Left lung (tissue), 10 donors: ENCODE data around the gene SMC6. TPM values are rescaled to one million over a fixed set of nuclear protein-coding genes. Genes with fewer than 3 reads are reported as not detected.

ENCODE experiments used
- ATAC-seq: fragments of 200-7000 bp; cut with Tn5 transposase; one replicate; pipeline ENCODE4 v1.9.1; 2020; ENCODE audit warnings: moderate library complexity
- DNase-seq, 4 donors: peaks; one replicate each; pipeline ENCODE4 v3.0.0-alpha.2; 2013 to 2020
- H3K27ac ChIP-seq, 2 donors: fragments of 200-600 bp; sonication (generic) in 1 of 2; one replicate each; pipeline versions ENCODE4 v1.5.0 to v1.8.0; 2020 to 2021
- H3K27me3 ChIP-seq, 2 donors: fragments of 200-600 bp; sonication (generic) in 1 of 2; one replicate each; pipeline versions ENCODE4 v1.5.0 to v1.8.0; 2020 to 2021
- H3K36me3 ChIP-seq, 2 donors: fragments of 200-600 bp; sonication (generic) in 1 of 2; one replicate each; pipeline versions ENCODE4 v1.5.0 to v1.8.0; 2020 to 2021
- H3K4me1 ChIP-seq, 2 donors: fragments of 200-600 bp; one replicate each; pipeline ENCODE4 v1.8.0; 2021
- H3K4me3 ChIP-seq, 2 donors: fragments of 200-600 bp; sonication (generic) in 1 of 2; one replicate each; pipeline versions ENCODE4 v1.5.0 to v1.8.0; 2020 to 2021; ENCODE audit warnings: mild to moderate bottlenecking in 1 of 2
- H3K9me3 ChIP-seq, 2 donors: fragments of 200-600 bp; sonication (generic) in 1 of 2; one replicate each; pipeline versions ENCODE4 v1.5.0 to v1.8.0; 2020 to 2021
- intact Hi-C, 2 donors: fragments of 100-400 bp; cut with DNase I; formaldehyde crosslinking; loops; one replicate each; pipeline versions ENCODE4 v1.11.2 to v1.14.2; 2022
- polyA plus RNA-seq, 6 donors: library from polyadenylated mRNA; unstranded; fragments of 120-200 nt; gene quantifications; one replicate each; pipeline ENCODE4 v1.2.1, GENCODE V29; 2013; ENCODE audit not compliant: insufficient read length in 6 of 6
- total RNA-seq, 2 donors: library from RNA; stranded (reverse); fragmentation: NEBNext Ultra II Directional; extraction: Animal tissue kit (Norgen Biotek cat#: 25700); gene quantifications; one replicate each; pipeline ENCODE4 v1.2.1, GENCODE V29; 2021
- TF ChIP-seq, protein P1 (sequence below), 2 donors: fragments of 200-600 bp; sonication (generic) in 1 of 2; IDR thresholded peaks; one replicate each; pipeline versions ENCODE4 v1.5.0 to v1.8.0; 2021; ENCODE audit warnings: antibody characterized with exemption in 2 of 2
- donor health status: DM: no; HTN: yes; CAD: no.
- donor health status: DM: no; HTN: no; CAD: no.

The SMC6 gene
- total and polyA plus RNA-seq, 8 donors: 18.5 to 68.3 (median 52.8) TPM

DNA sequence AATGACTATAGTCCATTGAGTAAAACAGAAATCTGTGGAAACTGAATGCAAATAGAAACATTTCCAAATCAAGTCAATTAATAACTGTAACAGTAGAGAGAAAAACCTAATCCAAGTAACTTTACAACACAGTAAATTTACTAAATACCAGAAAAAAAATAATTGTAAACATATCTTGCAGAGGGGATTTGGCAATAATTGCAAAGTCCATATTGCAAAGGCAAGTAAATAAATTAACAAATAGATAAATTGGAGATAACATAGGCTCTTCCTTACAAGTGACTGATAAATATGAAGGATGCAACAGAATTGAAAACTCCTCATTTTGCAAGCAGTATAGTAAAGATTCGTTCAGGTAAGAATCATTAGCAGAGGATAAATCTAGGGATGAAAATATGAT, 65.0 kb downstream of the SMC6 start:
- H3K27me3 ChIP-seq: no peaks in the 10 kb centered on the region
- H3K36me3 ChIP-seq: peaks cover 0 to 47% of the 10 kb centered on the region in 2 donors
- no peaks in the 10 kb centered on the region for H3K4me1 ChIP-seq
- ATAC-seq: no peak
- no peaks in the 10 kb centered on the region for H3K9me3 ChIP-seq
- intact Hi-C loops: no loop called here
- DNase-seq: no peak
- TF ChIP-seq, protein P1, sequence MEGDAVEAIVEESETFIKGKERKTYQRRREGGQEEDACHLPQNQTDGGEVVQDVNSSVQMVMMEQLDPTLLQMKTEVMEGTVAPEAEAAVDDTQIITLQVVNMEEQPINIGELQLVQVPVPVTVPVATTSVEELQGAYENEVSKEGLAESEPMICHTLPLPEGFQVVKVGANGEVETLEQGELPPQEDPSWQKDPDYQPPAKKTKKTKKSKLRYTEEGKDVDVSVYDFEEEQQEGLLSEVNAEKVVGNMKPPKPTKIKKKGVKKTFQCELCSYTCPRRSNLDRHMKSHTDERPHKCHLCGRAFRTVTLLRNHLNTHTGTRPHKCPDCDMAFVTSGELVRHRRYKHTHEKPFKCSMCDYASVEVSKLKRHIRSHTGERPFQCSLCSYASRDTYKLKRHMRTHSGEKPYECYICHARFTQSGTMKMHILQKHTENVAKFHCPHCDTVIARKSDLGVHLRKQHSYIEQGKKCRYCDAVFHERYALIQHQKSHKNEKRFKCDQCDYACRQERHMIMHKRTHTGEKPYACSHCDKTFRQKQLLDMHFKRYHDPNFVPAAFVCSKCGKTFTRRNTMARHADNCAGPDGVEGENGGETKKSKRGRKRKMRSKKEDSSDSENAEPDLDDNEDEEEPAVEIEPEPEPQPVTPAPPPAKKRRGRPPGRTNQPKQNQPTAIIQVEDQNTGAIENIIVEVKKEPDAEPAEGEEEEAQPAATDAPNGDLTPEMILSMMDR (IDR thresholded peaks at IDR 0.05): no peak
- H3K27ac ChIP-seq: no peak overlapping the region
- no peak overlapping the region for H3K4me3 ChIP-seq

DNA sequence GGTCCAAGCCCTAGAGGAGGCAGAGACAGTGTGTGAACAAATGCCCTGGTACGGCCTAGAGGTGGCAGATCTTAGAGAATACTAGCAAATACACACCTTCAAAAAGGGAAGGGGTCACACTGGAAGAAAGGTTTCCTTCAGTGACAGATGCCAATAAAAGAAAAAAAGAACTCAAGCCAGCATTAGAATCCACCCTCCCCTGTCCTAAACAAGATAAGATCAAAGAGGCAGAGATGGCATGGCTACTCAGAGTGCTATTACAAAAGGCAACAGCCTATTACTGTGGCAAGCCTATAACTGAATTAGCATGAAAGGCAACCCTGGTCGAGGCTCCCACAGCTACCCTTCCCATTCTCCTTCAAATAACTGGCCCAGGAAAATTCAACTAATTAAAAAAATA, 69.6 kb downstream of the SMC6 start:
- ATAC-seq (no peak), DNase-seq (no peak)
- Histone ChIP-seq H3K27ac (no peak overlapping the region), H3K9me3 (no peaks in the 10 kb centered on the region), H3K36me3 (peaks cover 0 to 48% of the 10 kb centered on the region in 2 donors), H3K27me3 (no peaks in the 10 kb centered on the region), H3K4me3 (no peak overlapping the region), H3K4me1 (no peaks in the 10 kb centered on the region)
- intact Hi-C loops: no loop called here
- TF ChIP-seq, protein P1 (IDR thresholded peaks at IDR 0.05): no peak

DNA sequence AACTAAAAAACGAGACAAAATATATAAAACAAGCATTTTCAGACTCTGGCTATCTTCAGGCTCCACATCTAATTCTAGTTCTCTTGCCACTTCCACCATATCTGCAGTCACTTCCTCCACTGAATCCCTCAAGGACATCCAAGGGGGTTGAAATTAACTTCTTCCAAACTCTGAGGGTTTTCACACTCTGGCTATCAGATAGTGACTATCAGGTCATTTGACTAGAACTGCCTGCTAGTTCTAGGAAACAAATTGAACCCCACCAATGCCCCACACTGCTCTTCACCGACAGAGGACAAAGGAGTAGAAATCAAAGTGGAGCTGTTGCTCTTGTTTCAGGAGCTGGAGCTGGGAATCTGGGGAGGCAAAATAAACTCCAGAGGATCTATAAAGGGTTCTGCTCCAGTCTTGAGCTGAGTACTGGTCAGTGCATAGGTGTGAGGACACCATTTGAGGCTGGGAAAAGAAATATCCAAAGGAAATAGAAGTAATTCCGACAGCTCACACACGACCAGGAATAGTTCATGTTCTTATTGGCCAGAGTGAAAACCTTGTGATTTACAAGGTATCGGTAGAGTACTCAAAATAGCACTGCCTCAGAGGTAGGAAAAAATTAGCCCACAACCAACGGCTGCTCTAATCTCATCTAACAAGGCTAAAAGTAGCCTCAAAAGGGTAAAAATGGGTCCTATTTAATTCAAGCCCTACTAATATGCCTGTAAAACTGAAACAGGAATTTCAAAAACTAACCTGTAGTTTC, 71.3 kb downstream of the SMC6 start:
- ATAC-seq (no peak), DNase-seq (no peak)
- intact Hi-C loops: no loop called here
- H3K36me3 ChIP-seq: peaks cover 0 to 50% of the 10 kb centered on the region in 2 donors
- H3K4me3 ChIP-seq: no peak overlapping the region
- H3K27ac ChIP-seq: no peak overlapping the region
- H3K27me3 ChIP-seq: no peaks in the 10 kb centered on the region
- TF ChIP-seq, protein P1 (IDR thresholded peaks at IDR 0.05): no peak
- H3K4me1 ChIP-seq: no peaks in the 10 kb centered on the region
- H3K9me3 ChIP-seq: no peaks in the 10 kb centered on the region

DNA sequence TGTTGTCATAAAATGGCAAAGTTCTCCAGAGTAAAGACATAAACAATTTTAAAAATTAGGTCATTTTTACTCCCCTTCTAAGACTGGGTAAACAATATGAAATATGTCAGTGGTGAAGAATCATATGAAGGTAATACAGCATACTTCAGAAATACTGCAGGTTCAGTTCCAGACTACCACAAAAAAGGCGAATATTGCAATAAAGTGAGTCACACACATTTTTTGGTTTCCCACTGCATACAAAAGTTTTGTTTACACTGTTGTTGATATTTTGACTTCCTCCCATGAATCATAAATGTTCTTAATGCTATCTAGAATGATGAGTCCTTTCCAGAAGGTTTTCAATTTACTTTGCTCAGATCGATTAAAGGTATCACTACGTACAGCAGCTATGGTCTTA, 73.5 kb downstream of the SMC6 start:
- no peak for DNase-seq

DNA sequence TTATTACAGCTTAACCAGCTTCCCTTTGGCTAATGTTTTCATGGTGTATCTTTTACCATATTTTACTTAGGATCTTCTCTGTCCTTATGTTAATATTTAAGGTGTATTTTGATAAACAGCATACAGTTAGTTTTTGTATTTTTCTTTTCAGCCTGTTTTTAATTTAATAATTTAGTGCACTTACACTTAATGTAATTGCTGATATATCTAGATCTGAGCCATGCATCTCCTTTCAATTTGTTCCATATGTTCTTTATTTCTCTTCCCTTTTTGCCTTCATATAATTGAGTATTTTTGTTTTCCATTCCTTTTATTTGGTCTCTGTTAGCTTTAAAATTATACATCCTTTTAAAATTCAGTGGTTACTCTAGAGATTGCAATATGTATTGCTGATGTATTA, 78.8 kb downstream of the SMC6 start:
- peaks cover 0 to 26% of the 10 kb centered on the region in 2 donors for H3K36me3 ChIP-seq
- ATAC-seq (no peak), DNase-seq (no peak)
- no peak overlapping the region for H3K27ac ChIP-seq
- no peaks in the 10 kb centered on the region for H3K4me1 ChIP-seq
- H3K27me3 ChIP-seq: no peaks in the 10 kb centered on the region
- intact Hi-C loops: loop anchor here in 1 of 2 donors (10.0 kb wide), 1 partner anchor 900 kb away; no protein-coding TSS in a partner anchor
- TF ChIP-seq, protein P1 (IDR thresholded peaks at IDR 0.05): no peak
- H3K9me3 ChIP-seq: no peaks in the 10 kb centered on the region
- H3K4me3 ChIP-seq: no peak overlapping the region

More for the DNA sequence above, 73.5 kb downstream of the SMC6 start:
- TF ChIP-seq, protein P1 (IDR thresholded peaks at IDR 0.05): no peak
- ATAC-seq: no peak
- Histone ChIP-seq H3K36me3 (peaks cover 0 to 41% of the 10 kb centered on the region in 2 donors), H3K4me1 (no peaks in the 10 kb centered on the region), H3K9me3 (no peaks in the 10 kb centered on the region), H3K27ac (no peak overlapping the region), H3K4me3 (no peak overlapping the region), H3K27me3 (no peaks in the 10 kb centered on the region)
- intact Hi-C loops: no loop called here
